HepG2 (cell line): Measurements from ENCODE around the gene SCFD1. TPM values are rescaled to one million over a fixed set of nuclear protein-coding genes. Genes with fewer than 3 reads are reported as not detected.
A peak's percentile ranks its signal among the peaks of the same experiment; 100 is the strongest.

ENCODE experiments used
- ATAC-seq: fragments of 200-7000 bp; cut with Tn5 transposase; 3 replicates; pipeline ENCODE4 v1.9.1; 2020; ENCODE audit warnings: mild to moderate bottlenecking, moderate library complexity
- BruUV-seq: library from RNA; stranded (reverse); fragments of 400-500 nt; replicated peaks from 2 replicates; lab custom pipeline; 2021; lab: Mats Ljungman, UMichigan
- CTCF ChIA-PET: fragments of 300-600 bp; formaldehyde crosslinking; extraction: SDS; loops from one replicate; lab custom pipeline; 2021; ENCODE audit warnings: low total read pairs, inconsistent platforms, low intra/inter-chr PET ratio; lab: Yijun Ruan, JAX
- POLR2A ChIA-PET: fragments of 350-600 bp; sonication (Branson Sonifier 250); formaldehyde crosslinking; loops from one replicate; lab custom pipeline; 2020; ENCODE audit warnings: antibody characterized with exemption, inconsistent platforms; lab: Yijun Ruan, JAX
- DNase-seq: peaks from one replicate; pipeline ENCODE4 v3.0.0-alpha.2; 2015; ENCODE audit warnings: low spot score
- FAIRE-seq: peaks from 3 replicates; lab custom pipeline; 2011; peaks lifted over from hg19 to GRCh38; lab: Jason Lieb, UNC
- H2AFZ ChIP-seq: one replicate; pipeline ENCODE4 v1.6.1; 2011; ENCODE audit warnings: low read length, inconsistent platforms
- H3K27ac ChIP-seq: fragments of 300-600 bp; 3 replicates; pipeline ENCODE4 v1.8.0; 2011; ENCODE audit warnings: mixed run types, mild to moderate bottlenecking, mixed read lengths, low read length, inconsistent platforms; ENCODE audit not compliant: insufficient read depth; ENCODE audit errors: extremely low read length
- H3K27me3 ChIP-seq, 2 experiments: fragments of 200-600 bp in 1 of 2; 2 replicates in 1 of 2; 3 replicates in 1 of 2; pipeline versions ENCODE4 v1.6.0 to v1.8.0; 2011; ENCODE audit warnings: low read length in 2 of 2, mild to moderate bottlenecking in 2 of 2, moderate library complexity in 2 of 2, inconsistent platforms in 1 of 2; ENCODE audit not compliant: insufficient read depth in 2 of 2, control insufficient read depth in 1 of 2
- H3K36me3 ChIP-seq, 2 experiments: fragments of 200-600 bp in 1 of 2; replicated peaks in 1 of 2; 2 replicates in 1 of 2; 3 replicates in 1 of 2; pipeline versions ENCODE4 v1.5.1 to v1.8.0; 2011; ENCODE audit warnings: low read length in 2 of 2, inconsistent platforms in 1 of 2; ENCODE audit not compliant: insufficient read depth in 2 of 2, control insufficient read depth in 1 of 2
- H3K4me1 ChIP-seq: 2 replicates; pipeline ENCODE4 v1.5.1; 2012; ENCODE audit warnings: low read length, inconsistent platforms; ENCODE audit not compliant: insufficient read depth
- H3K4me2 ChIP-seq: 2 replicates; pipeline ENCODE4 v1.6.0; 2011; ENCODE audit warnings: low read depth, low read length, inconsistent platforms
- H3K4me3 ChIP-seq, 3 experiments: fragments of 200-600 bp in 1 of 3; sonication (generic), shearing (Covaris generic) in 1 of 3; replicated peaks in 1 of 3; 2 replicates each; pipeline ENCODE4 v1.5.1; 2011 to 2016; ENCODE audit warnings: low read length in 3 of 3, inconsistent platforms in 2 of 3, low read depth in 2 of 3, mild to moderate bottlenecking in 2 of 3, control low read depth in 1 of 3, mixed read lengths in 1 of 3; ENCODE audit not compliant: insufficient read depth in 1 of 3
- H3K79me2 ChIP-seq: one replicate; pipeline ENCODE4 v1.6.1; 2011; ENCODE audit warnings: low read length, inconsistent platforms; ENCODE audit not compliant: insufficient read depth
- H3K9ac ChIP-seq: 2 replicates; pipeline ENCODE4 v1.6.0; 2011; ENCODE audit warnings: mild to moderate bottlenecking, low read depth, low read length, inconsistent platforms; ENCODE audit not compliant: insufficient read depth
- H3K9me3 ChIP-seq: 2 replicates; pipeline ENCODE4 v1.5.1; 2012; ENCODE audit warnings: mild to moderate bottlenecking, low read length
- H4K20me1 ChIP-seq: 2 replicates; pipeline ENCODE4 v1.6.0; 2011; ENCODE audit warnings: inconsistent platforms, mild to moderate bottlenecking, low read length, moderate library complexity; ENCODE audit not compliant: insufficient read depth
- ATF7 ChIP-seq, 2 experiments: fragments of 450-650 bp in 1 of 2; sonication (generic) in 1 of 2; formaldehyde crosslinking in 1 of 2; IDR thresholded peaks; 2 replicates each; pipeline versions ENCODE4 v1.4.0 to v1.6.1; 2016 to 2020; ENCODE audit warnings: antibody characterized with exemption in 1 of 2, mild to moderate bottlenecking in 1 of 2, missing genetic modification reagents in 1 of 2
- CEBPB ChIP-seq: IDR thresholded peaks from 2 replicates; pipeline ENCODE4 v1.6.1; 2011; ENCODE audit warnings: low read depth, low read length, improper control_type of control experiment, borderline replicate concordance
- CREB1 ChIP-seq, 2 experiments: fragments of 450-650 bp in 1 of 2; IDR thresholded peaks; 2 replicates each; pipeline ENCODE4 v1.6.1; 2016 to 2017; ENCODE audit warnings: control low read depth in 1 of 2, mild to moderate bottlenecking in 1 of 2, missing compliant biosample characterization in 1 of 2, missing genetic modification characterization in 1 of 2
- KLF13 ChIP-seq: sonication (generic); formaldehyde crosslinking; IDR thresholded peaks from 2 replicates; pipeline ENCODE4 v1.4.0; 2020; ENCODE audit warnings: mild to moderate bottlenecking, missing genetic modification reagents
- LCORL ChIP-seq, 2 experiments: fragments of 450-650 bp in 1 of 2; sonication (generic) in 1 of 2; formaldehyde crosslinking in 1 of 2; IDR thresholded peaks; 2 replicates each; pipeline versions ENCODE4 v1.5.0 to v1.6.1; 2017 to 2020; ENCODE audit warnings: antibody characterized with exemption in 1 of 2, missing genetic modification reagents in 1 of 2
- MTF2 ChIP-seq: sonication (generic); formaldehyde crosslinking; IDR thresholded peaks from 2 replicates; pipeline ENCODE4 v1.5.0; 2020; ENCODE audit warnings: missing genetic modification reagents, borderline replicate concordance
- MZF1 ChIP-seq: sonication (generic); formaldehyde crosslinking; IDR thresholded peaks from 2 replicates; pipeline ENCODE4 v1.8.1; 2023; ENCODE audit warnings: mild to moderate bottlenecking, missing genetic modification reagents, borderline replicate concordance
- NR2F2 ChIP-seq: IDR thresholded peaks from 2 replicates; pipeline ENCODE4 v1.6.1; 2012; ENCODE audit warnings: low read depth, inconsistent platforms, borderline replicate concordance
- RFXAP ChIP-seq: sonication (generic); formaldehyde crosslinking; IDR thresholded peaks from 2 replicates; pipeline ENCODE4 v1.4.0; 2020; ENCODE audit warnings: missing genetic modification reagents, borderline replicate concordance
- ZNF460 ChIP-seq: sonication (generic); formaldehyde crosslinking; IDR thresholded peaks from 2 replicates; pipeline ENCODE4 v1.5.1; 2020; ENCODE audit warnings: missing genetic modification reagents, mild to moderate bottlenecking, borderline replicate concordance
- ZNF496 ChIP-seq: sonication (generic); formaldehyde crosslinking; IDR thresholded peaks from 2 replicates; pipeline ENCODE4 v1.8.1; 2023; ENCODE audit warnings: mild to moderate bottlenecking, moderate library complexity, missing genetic modification reagents; ENCODE audit not compliant: insufficient replicate concordance
- ZNF570 ChIP-seq: sonication (generic); formaldehyde crosslinking; IDR thresholded peaks from 2 replicates; pipeline ENCODE4 v1.4.0; 2020; ENCODE audit warnings: mild to moderate bottlenecking, missing genetic modification reagents, borderline replicate concordance
- ZNF746 ChIP-seq: sonication (generic); formaldehyde crosslinking; IDR thresholded peaks from 2 replicates; pipeline ENCODE4 v1.8.0; 2022; ENCODE audit warnings: mild to moderate bottlenecking, missing genetic modification reagents
- ZNF891 ChIP-seq: sonication (generic); formaldehyde crosslinking; IDR thresholded peaks from 2 replicates; pipeline ENCODE4 v1.5.0; 2020; ENCODE audit warnings: mild to moderate bottlenecking, missing genetic modification reagents
- WGBS: methylation state at CpG from one replicate; pipeline ENCODE4 v1.1.6; 2017; ENCODE audit warnings: low lambda C conversion rate; 5-methylcytosine and 5-hydroxymethylcytosine counted together
- in situ Hi-C: cut with HindIII; loops from 2 replicates; pipeline ENCODE4 v1.10.0; 2017; ENCODE audit warnings: low pct_unique_long_range_greater_than_20kb; ENCODE audit not compliant: extremely low pct_ligation_motif_present
- intact Hi-C: fragments of 100-400 bp; cut with micrococcal nuclease; formaldehyde crosslinking; loops from one replicate; pipeline ENCODE4 v1.10.0; 2022; ENCODE audit not compliant: unreplicated experiment
- polyA plus RNA-seq, 8 experiments: library from polyadenylated mRNA; depleted of rRNA in 3 of 8; stranded (reverse) in 7 of 8; unstranded in 1 of 8; fragments of >200 nt; fragmentation: Illumina TruSeq in 4 of 8; extraction: Trizol in 4 of 8; gene quantifications; 2 replicates each; pipeline versions ENCODE4 v1.2.1 to v1.2.3, GENCODE V29; 2011 to 2016; ENCODE audit warnings: low read depth in 4 of 8, missing spikeins in 1 of 8, mixed read lengths in 1 of 8; ENCODE audit not compliant: insufficient read depth in 1 of 8
- total RNA-seq, 5 experiments: library from RNA; depleted of rRNA; stranded (reverse); fragments of >200 nt; fragmentation: Illumina TruSeq; extraction: Trizol; gene quantifications; 2 replicates each; pipeline ENCODE4 v1.2.3, GENCODE V29; 2016; ENCODE audit warnings: low read depth in 1 of 5
- TF ChIP-seq, protein P1 (sequence below): sonication (generic); formaldehyde crosslinking; conservative IDR thresholded peaks from 2 replicates; pipeline ENCODE4 v1.4.0; 2020; ENCODE audit warnings: missing genetic modification reagents
- TF ChIP-seq, protein P2 (sequence below): sonication (generic); formaldehyde crosslinking; IDR thresholded peaks from 2 replicates; pipeline ENCODE4 v1.9.0; 2022; ENCODE audit warnings: missing genetic modification reagents, mild to moderate bottlenecking, borderline replicate concordance
- TF ChIP-seq, protein P3 (sequence below): sonication (generic); formaldehyde crosslinking; IDR thresholded peaks from 2 replicates; pipeline ENCODE4 v1.4.0; 2020; ENCODE audit warnings: missing genetic modification reagents
- TF ChIP-seq, protein P4 (sequence below): IDR thresholded peaks from 2 replicates; pipeline ENCODE4 v1.6.1; 2016; ENCODE audit warnings: low read depth

Gene SCFD1
- total and polyA plus RNA-seq, 2 of the 13 experiments (the other 11 are each of a cell fraction or from before 2014, with no cell fraction given), result 235 to 256 TPM

DNA sequence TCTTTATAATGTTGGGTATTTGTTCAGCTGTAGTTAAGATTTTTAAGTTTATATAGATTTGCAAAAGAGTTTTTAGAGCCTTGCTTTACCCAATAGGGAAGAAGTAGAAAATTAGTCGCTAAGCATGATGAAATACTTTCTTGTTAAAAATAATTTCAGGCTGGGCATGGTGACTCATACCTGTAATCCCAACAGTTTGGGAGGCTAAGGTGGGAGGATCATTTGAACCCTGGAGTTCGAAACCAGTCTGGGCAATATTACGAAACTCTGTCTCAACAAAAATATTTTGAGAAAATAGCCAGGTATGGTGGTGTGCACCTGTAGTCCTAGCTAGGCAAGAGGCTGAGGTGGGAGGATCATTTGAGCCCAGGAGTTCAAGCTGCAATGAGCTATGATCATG, 18.7 kb upstream of the SCFD1 start:
- ATAC-seq, result no peak
- WGBS, result 96% methylated on average over 3 of the region's 3 CpGs
- H2AFZ ChIP-seq, result no peak overlapping the region
- intact Hi-C loops, result loop anchor here (5.0 kb wide), 1 partner anchor 46 kb away; the partner anchor contains the start of gene G2E3
- BruUV-seq, result no TSS peak
- in situ Hi-C loops, result no loop called here
- no peak for FAIRE-seq
- no peaks in the 10 kb centered on the region for H4K20me1 ChIP-seq
- H3K27me3 ChIP-seq, result no peaks in the 10 kb centered on the region
- CTCF ChIA-PET, result no interaction called here
- H3K79me2 ChIP-seq, result no peaks in the 10 kb centered on the region
- no peak overlapping the region for H3K4me3 ChIP-seq
- H3K9me3 ChIP-seq, result no peaks in the 10 kb centered on the region
- no peaks in the 10 kb centered on the region for H3K4me1 ChIP-seq
- H3K36me3 ChIP-seq, result peaks cover 34 to 84% of the 10 kb centered on the region in 2 experiments
- no peak overlapping the region for H3K9ac ChIP-seq
- POLR2A ChIA-PET, result no interaction called here
- no peak overlapping the region for H3K4me2 ChIP-seq
- DNase-seq, result no peak
- no peak overlapping the region for H3K27ac ChIP-seq
- TF ChIP-seq ZNF496 (CRISPR knock-in tag), result no peak
- TF ChIP-seq CEBPB, result peak; percentile 62
- no peak; the same call in 1 of the 2 replicates for TF ChIP-seq ZNF460 (CRISPR knock-in tag)
- TF ChIP-seq NR2F2, result no peak
- TF ChIP-seq, protein P1, sequence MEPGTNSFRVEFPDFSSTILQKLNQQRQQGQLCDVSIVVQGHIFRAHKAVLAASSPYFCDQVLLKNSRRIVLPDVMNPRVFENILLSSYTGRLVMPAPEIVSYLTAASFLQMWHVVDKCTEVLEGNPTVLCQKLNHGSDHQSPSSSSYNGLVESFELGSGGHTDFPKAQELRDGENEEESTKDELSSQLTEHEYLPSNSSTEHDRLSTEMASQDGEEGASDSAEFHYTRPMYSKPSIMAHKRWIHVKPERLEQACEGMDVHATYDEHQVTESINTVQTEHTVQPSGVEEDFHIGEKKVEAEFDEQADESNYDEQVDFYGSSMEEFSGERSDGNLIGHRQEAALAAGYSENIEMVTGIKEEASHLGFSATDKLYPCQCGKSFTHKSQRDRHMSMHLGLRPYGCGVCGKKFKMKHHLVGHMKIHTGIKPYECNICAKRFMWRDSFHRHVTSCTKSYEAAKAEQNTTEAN, result no peak
- no peak for TF ChIP-seq MTF2 (CRISPR knock-in tag)
- TF ChIP-seq, protein P2, sequence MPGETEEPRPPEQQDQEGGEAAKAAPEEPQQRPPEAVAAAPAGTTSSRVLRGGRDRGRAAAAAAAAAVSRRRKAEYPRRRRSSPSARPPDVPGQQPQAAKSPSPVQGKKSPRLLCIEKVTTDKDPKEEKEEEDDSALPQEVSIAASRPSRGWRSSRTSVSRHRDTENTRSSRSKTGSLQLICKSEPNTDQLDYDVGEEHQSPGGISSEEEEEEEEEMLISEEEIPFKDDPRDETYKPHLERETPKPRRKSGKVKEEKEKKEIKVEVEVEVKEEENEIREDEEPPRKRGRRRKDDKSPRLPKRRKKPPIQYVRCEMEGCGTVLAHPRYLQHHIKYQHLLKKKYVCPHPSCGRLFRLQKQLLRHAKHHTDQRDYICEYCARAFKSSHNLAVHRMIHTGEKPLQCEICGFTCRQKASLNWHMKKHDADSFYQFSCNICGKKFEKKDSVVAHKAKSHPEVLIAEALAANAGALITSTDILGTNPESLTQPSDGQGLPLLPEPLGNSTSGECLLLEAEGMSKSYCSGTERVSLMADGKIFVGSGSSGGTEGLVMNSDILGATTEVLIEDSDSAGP (CRISPR knock-in tag), result no peak
- TF ChIP-seq RFXAP (CRISPR knock-in tag), result no peak
- TF ChIP-seq ZNF746 (CRISPR knock-in tag), result no peak
- TF ChIP-seq CREB1 (IDR thresholded peaks at IDR 0.05), result no peak
- no peak for TF ChIP-seq CREB1 (CRISPR knock-in tag; IDR thresholded peaks at IDR 0.05)
- TF ChIP-seq, protein P3, sequence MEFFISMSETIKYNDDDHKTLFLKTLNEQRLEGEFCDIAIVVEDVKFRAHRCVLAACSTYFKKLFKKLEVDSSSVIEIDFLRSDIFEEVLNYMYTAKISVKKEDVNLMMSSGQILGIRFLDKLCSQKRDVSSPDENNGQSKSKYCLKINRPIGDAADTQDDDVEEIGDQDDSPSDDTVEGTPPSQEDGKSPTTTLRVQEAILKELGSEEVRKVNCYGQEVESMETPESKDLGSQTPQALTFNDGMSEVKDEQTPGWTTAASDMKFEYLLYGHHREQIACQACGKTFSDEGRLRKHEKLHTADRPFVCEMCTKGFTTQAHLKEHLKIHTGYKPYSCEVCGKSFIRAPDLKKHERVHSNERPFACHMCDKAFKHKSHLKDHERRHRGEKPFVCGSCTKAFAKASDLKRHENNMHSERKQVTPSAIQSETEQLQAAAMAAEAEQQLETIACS (CRISPR knock-in tag), result no peak
- 0 out of 2 replicates have a peak, but pooled peaks have one; percentile 38 for TF ChIP-seq ATF7 (IDR thresholded peaks at IDR 0.05)
- no peak for TF ChIP-seq ATF7 (CRISPR knock-in tag; IDR thresholded peaks at IDR 0.05)
- TF ChIP-seq, protein P4, sequence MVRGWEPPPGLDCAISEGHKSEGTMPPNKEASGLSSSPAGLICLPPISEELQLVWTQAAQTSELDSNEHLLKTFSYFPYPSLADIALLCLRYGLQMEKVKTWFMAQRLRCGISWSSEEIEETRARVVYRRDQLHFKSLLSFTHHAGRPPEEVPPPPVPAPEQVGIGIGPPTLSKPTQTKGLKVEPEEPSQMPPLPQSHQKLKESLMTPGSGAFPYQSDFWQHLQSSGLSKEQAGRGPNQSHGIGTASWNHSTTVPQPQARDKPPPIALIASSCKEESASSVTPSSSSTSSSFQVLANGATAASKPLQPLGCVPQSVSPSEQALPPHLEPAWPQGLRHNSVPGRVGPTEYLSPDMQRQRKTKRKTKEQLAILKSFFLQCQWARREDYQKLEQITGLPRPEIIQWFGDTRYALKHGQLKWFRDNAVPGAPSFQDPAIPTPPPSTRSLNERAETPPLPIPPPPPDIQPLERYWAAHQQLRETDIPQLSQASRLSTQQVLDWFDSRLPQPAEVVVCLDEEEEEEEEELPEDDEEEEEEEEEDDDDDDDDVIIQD, result no peak
- no peak for TF ChIP-seq KLF13 (CRISPR knock-in tag)
- no peak for TF ChIP-seq MZF1
- TF ChIP-seq ZNF570 (CRISPR knock-in tag), result no peak
- TF ChIP-seq ZNF891 (CRISPR knock-in tag), result no peak
- no peak for TF ChIP-seq LCORL (IDR thresholded peaks at IDR 0.05)
- TF ChIP-seq LCORL (CRISPR knock-in tag; IDR thresholded peaks at IDR 0.05), result no peak
